Tibial artery (tissue), 4 donors: Measurements from ENCODE around the gene SYTL3.
"Not testable (repeated sequence)": the region's sequence is repeated elsewhere in the genome, so short reads cannot be mapped to it uniquely, and the experiment has no call there.

Experiments used
- DNase-seq, 2 donors: peaks; one replicate each; pipeline ENCODE4 v3.0.0-alpha.2; 2019
- H3K27ac ChIP-seq, 2 donors: fragments of 200-600 bp; sonication (generic) in 1 of 2; 1 replicate in 1 of 2; 2 replicates in 1 of 2; pipeline ENCODE4 v1.5.1; 2018 to 2019; ENCODE audit warnings: mild to moderate bottlenecking in 1 of 2
- H3K27me3 ChIP-seq, 2 donors: fragments of 200-600 bp; sonication (generic) in 1 of 2; one replicate each; pipeline versions ENCODE4 v1.5.1 to v1.6.0; 2016 to 2019
- H3K36me3 ChIP-seq, 3 donors: fragments of 200-600 bp; sonication (generic) in 2 of 3; one replicate each; pipeline ENCODE4 v1.5.1; 2016 to 2019; ENCODE audit warnings: mild to moderate bottlenecking in 2 of 3
- H3K4me1 ChIP-seq, 4 donors: fragments of 200-600 bp; sonication (generic) in 2 of 4; 1 replicate in 3 of 4; 2 replicates in 1 of 4; pipeline ENCODE4 v1.5.1; 2016 to 2019
- H3K4me3 ChIP-seq, 2 donors: fragments of 200-600 bp; sonication (generic) in 1 of 2; 1 replicate in 1 of 2; 2 replicates in 1 of 2; pipeline ENCODE4 v1.5.1; 2018 to 2019; ENCODE audit warnings: mild to moderate bottlenecking in 2 of 2
- H3K9me3 ChIP-seq, 3 donors: fragments of 200-600 bp; sonication (generic) in 1 of 3; one replicate each; pipeline ENCODE4 v1.5.1; 2016 to 2019
- CTCF ChIP-seq, 2 experiments: fragments of 200-600 bp in 1 of 2; fragments of 450-650 bp in 1 of 2; IDR thresholded peaks; one replicate each; pipeline ENCODE4 v1.5.1; 2017 to 2019; ENCODE audit warnings: antibody characterized with exemption in 2 of 2, mild to moderate bottlenecking in 1 of 2, moderate library complexity in 1 of 2
- intact Hi-C: fragments of 100-400 bp; cut with DNase I; formaldehyde crosslinking; loops from one replicate; pipeline ENCODE4 v1.15.0; 2023; ENCODE audit warnings: low total_unique reads

Gene SYTL3

GRCh38 chr6:158786645-158787304 is 136.9 kb downstream of the SYTL3 start:
- no peak overlapping the region for H3K27ac ChIP-seq
- no peak overlapping the region for H3K4me3 ChIP-seq
- H3K36me3 ChIP-seq: peaks cover 57 to 66% (median 63%) of the 10 kb centered on the region in 3 donors
- intact Hi-C loops: loop anchor here (10.0 kb wide), 1 partner anchor 72 kb away; no protein-coding TSS in a partner anchor
- no peaks in the 10 kb centered on the region for H3K9me3 ChIP-seq
- DNase-seq: no peak
- no peaks in the 10 kb centered on the region for H3K27me3 ChIP-seq
- no peak for TF ChIP-seq CTCF (IDR thresholded peaks at IDR 0.05)
- no peaks in the 10 kb centered on the region for H3K4me1 ChIP-seq

- Histone ChIP-seq H3K36me3 (peaks cover 50 to 60% (median 57%) of the 10 kb centered on the region in 3 donors), H3K27me3 (no peaks in the 10 kb centered on the region), H3K4me1 (no peaks in the 10 kb centered on the region), H3K9me3 (no peaks in the 10 kb centered on the region), H3K4me3 (no peak overlapping the region), H3K27ac (no peak overlapping the region)
- no peak for TF ChIP-seq CTCF (IDR thresholded peaks at IDR 0.05)
- intact Hi-C loops: loop anchor here (10.0 kb wide), 1 partner anchor 73 kb away; no protein-coding TSS in a partner anchor
- no peak for DNase-seq
These were observed 137.5 kb downstream of the SYTL3 start for GRCh38 chr6:158787395-158787794.

- intact Hi-C loops: loop anchor here (10.0 kb wide), 1 partner anchor 75 kb away; no protein-coding TSS in a partner anchor
- Histone ChIP-seq H3K36me3 (peaks cover 31 to 41% (median 38%) of the 10 kb centered on the region in 3 donors), H3K4me3 (no peak overlapping the region), H3K27ac (no peak overlapping the region), H3K27me3 (no peaks in the 10 kb centered on the region), H3K4me1 (no peaks in the 10 kb centered on the region), H3K9me3 (no peaks in the 10 kb centered on the region)
- no peak for DNase-seq
- TF ChIP-seq CTCF (IDR thresholded peaks at IDR 0.05): no peak
These were observed 139.5 kb downstream of the SYTL3 start for GRCh38 chr6:158789115-158789917.

GRCh38 chr6:158791274-158791855 is 141.5 kb downstream of the SYTL3 start:
- intact Hi-C loops: loop anchor here (10.0 kb wide), 1 partner anchor 203 kb away; no protein-coding TSS in a partner anchor
- Histone ChIP-seq H3K27ac (no peak overlapping the region), H3K27me3 (no peaks in the 10 kb centered on the region), H3K4me3 (no peak overlapping the region), H3K9me3 (no peaks in the 10 kb centered on the region), H3K36me3 (peaks cover 16 to 20% (median 18%) of the 10 kb centered on the region in 3 donors), H3K4me1 (no peaks in the 10 kb centered on the region)
- no peak for TF ChIP-seq CTCF (IDR thresholded peaks at IDR 0.05)
- DNase-seq: no peak

- DNase-seq, H3K4me3 ChIP-seq, H3K27ac ChIP-seq, H3K9me3 ChIP-seq, H3K27me3 ChIP-seq, H3K4me1 ChIP-seq: not testable (repeated sequence)
- H3K36me3 ChIP-seq: peaks cover 7 to 14% (median 9%) of the 10 kb centered on the region in 3 donors
- intact Hi-C loops: loop anchor here (10.0 kb wide), 1 partner anchor 202 kb away; no protein-coding TSS in a partner anchor
These were observed 142.7 kb downstream of the SYTL3 start for GRCh38 chr6:158792505-158792904.
